ENCODE data around the gene ERCC6L.
"Not testable (repeated sequence)": the region's sequence is repeated elsewhere in the genome, so short reads cannot be mapped to it uniquely, and the experiment has no call there.

ERCC6L gene

DNA sequence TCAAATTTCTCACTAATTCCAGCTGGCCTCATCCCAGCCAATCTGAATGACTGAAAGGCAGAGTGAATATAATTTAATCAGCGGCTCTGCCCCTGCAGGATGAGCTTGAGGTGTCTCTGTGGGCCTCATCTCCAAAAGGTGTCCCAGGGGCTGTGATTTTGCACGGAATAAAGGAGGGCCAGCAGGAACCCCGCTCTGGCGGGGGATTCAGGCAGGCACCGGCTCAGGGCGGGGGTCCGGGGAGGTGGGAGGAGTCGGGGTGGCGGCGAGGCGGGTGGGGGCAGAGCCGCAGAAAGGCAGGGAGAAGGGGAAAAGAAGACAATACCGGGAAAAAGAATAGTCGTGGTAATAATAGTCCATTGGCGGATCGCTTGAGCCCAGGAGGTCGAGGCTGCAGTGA is 16.0 kb upstream of the ERCC6L start:
- in situ Hi-C loops (cut with MboI; ENCODE audit: low sequenced_read_pairs), result no loop called here

DNA sequence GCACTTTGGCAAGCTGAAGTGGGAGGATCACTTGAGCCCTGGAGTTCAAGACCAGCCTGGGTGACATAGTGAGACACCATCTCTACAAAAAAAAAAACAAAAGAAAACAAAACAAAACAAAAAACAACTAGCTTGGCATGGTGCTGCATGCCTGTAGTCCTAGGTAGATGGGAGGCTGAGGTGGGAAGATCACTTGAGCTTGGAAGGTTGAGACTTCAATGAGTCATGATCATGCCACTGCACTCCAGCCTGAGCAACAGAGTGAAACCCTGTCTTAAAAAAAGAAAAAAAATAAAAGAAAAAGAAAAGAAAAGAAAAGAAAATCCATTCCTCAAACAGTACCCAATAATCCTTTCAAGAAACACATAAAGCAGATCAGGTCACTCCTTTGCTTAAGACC is 14.9 kb upstream of the ERCC6L start:
- in situ Hi-C loops (cut with MboI; ENCODE audit: low sequenced_read_pairs), result no loop called here

DNA sequence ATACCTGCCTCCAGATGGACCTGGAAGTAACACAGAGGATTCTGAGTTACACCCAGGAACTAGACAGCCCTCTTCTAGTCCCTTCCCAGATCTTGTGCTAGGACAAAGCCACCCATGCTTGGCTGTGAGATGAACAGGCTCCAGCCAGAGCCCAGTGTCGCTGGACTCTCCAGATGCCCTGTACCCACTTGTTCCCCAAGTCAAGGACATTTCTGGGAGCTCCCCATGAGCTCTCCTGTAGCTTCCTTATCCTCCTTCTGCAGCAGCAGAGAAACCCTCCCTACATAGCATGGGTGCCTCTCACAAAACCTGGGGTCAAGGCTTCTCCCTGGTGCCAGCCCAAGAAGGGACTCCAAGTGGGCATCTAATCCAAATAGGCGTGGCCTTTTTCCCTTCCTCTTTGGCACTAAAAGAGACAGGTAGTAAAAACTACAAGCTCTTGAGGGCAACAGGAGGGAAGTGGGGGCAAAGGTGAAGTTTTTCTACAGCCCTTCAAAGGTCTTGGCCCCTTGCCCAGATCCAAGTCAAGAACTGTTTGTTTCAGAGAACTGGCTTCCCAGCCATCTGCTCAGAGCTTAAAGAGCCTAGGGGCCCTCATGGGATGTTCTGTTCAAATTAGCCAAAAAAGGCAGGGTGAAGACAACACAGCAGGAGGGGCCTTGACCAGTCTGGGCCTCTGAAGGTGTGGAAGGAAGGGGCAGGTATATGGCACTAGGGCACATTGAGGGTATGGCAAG is 8.5 kb upstream of the ERCC6L start:
- in situ Hi-C loops (cut with MboI; ENCODE audit: low sequenced_read_pairs), result no loop called here

DNA sequence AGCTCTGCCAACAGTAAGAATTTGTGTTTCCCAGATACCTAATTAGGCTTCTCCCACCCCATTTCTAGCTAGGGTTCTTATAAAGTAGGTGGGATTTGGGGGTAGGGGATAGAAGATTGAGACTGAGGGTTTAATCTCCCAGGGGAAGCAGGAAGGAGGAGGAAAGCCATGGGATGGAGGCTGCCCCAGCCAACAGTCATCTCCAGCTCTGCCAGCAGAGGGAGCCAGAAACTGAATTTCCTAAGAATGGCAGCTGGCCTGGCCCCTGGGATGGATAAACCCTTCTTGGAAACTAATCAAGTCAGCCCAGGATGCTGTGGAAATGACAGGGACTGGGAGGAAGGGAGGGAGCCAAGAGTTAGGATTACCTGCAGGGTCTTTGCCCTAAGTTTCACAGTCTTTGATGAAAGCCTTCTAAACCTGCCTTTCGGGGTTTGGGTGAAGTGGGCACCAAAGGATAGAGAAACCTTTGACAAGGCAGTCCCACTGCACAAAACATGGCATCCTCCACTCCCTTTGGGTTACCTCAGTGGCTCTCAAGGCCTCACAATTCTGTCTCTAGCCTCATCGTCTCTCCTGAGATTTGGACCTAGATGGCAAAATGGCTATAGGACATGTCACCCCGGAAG is 6.7 kb upstream of the ERCC6L start:
- in situ Hi-C loops (cut with MboI; ENCODE audit: low sequenced_read_pairs), result no loop called here

DNA sequence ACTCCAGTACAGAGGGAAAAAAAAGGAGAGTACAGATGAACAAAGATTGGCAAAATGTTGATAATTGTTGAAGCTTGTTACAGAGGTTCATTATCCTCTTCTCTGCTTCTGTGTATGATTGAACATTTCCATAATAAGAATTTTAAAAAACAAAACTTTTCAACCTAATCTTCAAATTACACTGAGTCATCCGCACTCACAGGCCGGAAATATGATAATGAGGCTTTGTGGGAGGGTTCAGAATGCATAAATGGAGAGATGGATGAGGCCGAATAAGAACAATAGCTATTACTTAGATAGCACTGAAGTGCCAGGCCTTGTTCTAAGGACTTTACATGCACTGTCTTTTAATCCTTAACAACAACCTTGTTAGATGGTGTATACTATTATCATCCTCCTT is 4.6 kb upstream of the ERCC6L start:
- in situ Hi-C loops (cut with MboI; ENCODE audit: low sequenced_read_pairs), result no loop called here

DNA sequence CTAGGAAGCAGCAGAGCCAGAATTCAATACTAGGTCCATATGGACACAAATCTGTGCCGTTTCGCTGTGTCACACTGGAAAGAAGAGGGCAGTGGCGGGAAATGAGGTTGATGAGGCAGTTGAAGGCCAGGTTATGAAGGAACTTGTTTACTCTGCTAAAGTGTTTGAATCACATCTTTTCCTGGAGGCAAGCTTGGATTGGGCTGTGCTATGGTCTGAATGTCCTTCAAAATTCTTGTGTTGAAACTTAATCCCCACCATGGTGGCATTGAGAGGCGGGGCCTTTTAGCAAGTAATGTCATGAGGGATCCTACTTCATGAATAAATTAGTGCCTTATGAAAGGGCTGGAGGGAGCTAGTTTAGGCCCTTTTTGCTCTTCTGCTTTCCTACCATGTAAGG is 2.1 kb upstream of the ERCC6L start:
- in situ Hi-C loops (cut with MboI; ENCODE audit: low sequenced_read_pairs), result no loop called here

DNA sequence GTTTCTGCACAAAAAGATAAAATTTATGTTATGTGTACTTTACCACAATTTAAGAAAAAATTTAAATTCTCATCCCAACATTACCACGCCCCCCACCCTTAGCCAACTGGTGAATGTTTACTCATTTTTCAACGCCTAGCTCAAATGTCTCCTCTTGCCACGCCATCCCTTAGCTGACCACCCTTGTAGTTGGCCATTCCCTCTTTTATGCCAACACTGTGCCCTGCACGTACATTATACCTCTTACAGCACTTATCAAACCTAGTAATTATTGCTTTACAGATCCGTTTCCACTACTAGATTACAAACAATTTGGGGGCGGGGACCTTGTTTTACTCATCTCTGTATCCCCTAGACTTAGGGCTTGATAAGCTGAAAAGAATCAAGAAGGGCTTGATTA is 644 bp downstream of the ERCC6L start:
- in situ Hi-C loops (cut with MboI; ENCODE audit: low sequenced_read_pairs), result no loop called here

DNA sequence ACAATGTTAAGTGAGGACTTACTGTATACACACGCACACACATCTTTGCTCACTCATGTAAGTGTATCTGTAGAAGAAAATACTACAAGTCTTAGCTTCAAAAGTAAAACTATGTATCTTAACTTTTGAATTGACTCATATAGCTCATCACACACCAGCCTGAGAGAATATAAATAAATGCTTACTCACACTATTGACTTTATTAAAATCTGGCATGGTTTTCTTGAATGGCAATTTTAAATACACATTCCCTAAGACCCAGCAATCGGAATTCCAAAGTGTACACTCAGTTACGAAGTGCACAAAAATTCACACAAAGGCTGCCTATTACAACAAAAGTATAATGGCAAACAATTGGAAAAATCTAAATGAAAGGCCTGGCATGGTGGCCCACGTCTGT is 2.0 kb downstream of the ERCC6L start:
- in situ Hi-C loops (cut with MboI; ENCODE audit: low sequenced_read_pairs), result no loop called here

DNA sequence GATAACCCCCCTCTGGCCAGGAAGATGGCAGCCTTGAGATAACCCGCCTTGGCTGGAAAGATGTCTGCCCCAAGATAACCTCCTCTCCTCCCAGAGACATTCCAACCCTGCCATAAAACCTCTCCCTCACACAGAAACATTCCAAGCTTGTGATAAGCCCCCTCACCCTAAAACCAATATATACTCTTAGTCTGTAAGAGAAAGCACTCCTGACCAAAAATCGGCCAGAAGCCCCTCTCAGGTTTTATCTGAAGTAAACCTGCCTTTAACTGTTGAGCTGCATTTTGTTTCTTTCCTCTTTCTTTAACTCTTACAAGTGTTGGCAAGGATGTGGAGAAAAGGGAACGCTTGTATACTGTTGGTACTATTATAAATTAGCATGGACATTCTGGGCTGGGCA is 8.5 kb downstream of the ERCC6L start:
- in situ Hi-C loops (cut with MboI; ENCODE audit: low sequenced_read_pairs), result no loop called here

DNA sequence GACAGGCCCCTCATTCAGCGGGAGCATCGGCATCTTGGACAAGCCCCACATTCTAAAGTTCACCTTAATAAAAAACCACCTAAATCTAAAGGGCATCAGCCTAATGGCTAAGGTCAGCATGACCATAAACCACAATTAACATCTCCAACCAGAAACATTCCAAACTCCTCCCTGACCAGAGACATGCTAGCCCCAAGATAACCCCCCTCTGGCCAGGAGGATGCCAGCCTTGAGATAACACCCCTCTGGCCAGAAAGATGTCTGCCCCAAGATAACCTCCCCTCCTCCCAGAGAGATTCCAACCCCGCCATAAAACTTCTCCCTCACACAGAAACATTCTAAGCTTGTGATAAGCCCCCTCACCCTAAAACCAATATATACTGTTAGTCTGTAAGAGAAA is 18.5 kb downstream of the ERCC6L start:
- in situ Hi-C loops (cut with MboI; ENCODE audit: low sequenced_read_pairs), result not testable (repeated sequence)

DNA sequence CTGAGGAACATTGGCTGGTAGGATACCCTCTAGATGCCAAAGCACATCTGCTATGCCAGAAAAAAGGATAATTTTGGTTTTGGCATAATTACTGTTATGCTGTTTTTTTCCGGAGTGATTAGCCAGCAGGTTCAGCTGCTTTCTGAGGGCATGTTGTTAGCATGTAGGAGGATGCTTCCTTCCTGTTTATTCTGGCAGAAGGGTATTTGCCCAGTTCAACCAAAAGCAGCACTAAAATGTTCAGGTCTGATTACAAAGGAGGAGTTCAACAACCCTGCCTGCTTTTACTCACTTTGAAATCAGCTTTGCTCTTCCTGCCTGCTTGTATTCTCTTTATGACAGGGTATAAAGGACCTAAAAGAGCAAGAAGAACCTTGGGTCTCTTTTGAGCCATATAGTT is 21.9 kb downstream of the ERCC6L start:
- in situ Hi-C loops (cut with MboI; ENCODE audit: low sequenced_read_pairs), result no loop called here

DNA sequence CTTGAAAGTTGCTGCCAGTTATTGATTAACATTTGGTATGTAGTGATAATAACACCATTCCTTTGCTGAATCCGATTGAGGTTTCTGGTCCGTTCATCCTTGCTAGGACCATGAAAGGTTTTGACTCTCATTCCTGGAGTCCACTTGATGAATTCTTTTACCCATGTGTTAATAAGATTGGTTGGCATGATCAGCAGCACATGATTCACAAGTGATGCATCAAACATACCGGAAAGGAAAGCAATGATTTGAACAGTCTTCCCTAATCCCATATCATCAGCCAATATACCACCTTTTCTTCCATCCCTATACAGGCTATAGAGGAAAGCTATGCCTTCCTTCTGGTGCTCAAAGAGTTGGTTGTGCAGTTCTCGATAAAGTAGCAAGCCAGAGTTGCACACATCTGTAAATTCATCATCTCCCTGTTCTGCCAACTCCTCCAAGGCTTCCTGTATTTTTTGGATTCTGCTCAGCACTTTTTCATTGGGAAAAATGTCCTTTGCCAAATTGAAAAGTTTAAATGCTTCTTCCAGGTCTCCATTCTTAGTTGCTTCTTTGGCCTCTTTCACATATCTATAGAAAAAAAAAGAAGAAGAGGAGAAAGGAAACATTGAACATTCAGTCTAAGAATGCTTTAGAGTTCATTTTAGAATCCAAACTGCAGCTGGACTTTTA is 30.6 kb downstream of the ERCC6L start:
- in situ Hi-C loops (cut with MboI; ENCODE audit: low sequenced_read_pairs), result no loop called here

DNA sequence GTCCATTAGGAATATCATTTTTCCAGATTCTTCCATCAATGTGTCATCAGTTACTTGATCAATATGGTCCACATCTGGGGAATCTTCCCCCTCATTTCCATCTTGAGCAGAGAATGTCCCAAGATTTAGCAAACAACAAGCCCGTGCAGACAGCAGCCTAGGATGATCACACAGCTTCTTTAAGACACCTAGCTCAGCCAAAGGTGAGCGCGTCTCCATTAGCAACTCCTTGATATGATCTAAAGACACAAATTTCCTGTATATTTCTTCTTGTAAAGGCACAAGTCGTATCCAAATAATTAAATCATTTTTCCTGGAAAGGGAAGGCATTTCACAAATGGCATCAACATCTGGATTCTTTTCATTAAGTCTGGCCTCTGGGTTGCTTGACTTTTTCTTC is 31.5 kb downstream of the ERCC6L start:
- in situ Hi-C loops (cut with MboI; ENCODE audit: low sequenced_read_pairs), result no loop called here

DNA sequence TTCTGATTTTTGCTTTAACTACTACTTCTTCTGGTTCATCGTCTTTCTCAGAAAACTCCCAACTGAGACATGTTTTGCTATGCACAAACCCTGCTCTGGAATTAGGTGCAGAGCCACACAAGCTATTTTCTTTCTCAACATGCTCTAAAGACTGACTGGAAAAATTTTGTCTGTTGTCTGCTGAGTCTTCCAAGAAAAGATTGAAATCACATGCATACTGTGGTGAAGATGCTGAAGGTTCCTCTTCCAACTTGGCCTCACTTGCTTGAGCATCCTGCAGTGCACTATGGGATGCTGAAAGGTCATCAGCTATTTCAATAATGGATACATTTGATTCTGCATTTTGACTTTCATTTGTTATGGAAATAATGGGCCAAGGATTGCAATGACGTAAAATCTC is 33.1 kb downstream of the ERCC6L start:
- in situ Hi-C loops (cut with MboI; ENCODE audit: low sequenced_read_pairs), result no loop called here

DNA sequence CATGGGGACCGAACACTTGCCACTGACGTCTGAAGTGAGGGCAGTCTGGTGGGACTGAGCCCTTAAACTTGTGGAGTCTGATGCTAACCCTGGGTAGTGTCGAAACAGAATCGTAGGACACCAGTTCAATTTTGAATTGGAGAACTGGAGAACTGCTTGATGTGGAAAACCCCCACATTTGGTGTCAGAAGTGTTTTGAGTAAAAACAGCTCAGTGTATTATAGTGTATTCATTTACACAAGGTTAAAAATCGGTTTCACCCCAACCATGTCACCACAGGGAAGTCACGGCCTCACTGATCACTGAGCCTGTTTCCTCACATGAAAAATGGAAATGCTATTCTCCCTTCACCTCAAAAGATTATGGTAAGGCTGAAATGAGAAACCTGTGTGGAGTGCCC is 35.4 kb downstream of the ERCC6L start:
- in situ Hi-C loops (cut with MboI; ENCODE audit: low sequenced_read_pairs), result no loop called here

DNA sequence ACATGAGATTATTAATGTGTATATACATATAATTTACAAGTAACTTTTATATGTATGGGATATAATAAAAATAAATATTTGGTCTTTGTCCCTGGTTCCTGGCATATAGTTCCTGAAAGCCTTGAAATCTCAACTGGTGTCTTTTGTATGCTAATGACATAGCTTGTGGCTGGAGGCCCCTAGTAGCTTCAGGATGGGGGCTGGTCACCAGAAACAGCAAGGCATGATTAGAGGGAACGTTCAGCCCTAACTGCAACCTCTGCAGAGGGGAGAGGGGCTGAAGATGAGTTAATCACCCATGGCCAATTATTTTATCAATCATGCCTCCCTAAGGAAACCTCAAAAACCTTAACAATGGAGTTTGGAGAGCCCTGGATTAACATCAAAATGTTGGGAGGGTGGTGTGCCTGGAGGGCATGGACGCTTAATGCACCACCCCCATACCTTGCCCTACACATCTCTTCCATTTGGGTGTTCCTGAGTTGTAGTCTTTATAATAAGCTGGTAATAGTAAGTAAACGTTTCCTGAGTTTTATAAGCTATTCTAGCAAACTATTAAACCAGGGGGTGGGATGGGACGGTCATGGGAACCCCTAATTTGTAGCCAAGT is 35.9 kb downstream of the ERCC6L start:
- in situ Hi-C loops (cut with MboI; ENCODE audit: low sequenced_read_pairs), result no loop called here

DNA sequence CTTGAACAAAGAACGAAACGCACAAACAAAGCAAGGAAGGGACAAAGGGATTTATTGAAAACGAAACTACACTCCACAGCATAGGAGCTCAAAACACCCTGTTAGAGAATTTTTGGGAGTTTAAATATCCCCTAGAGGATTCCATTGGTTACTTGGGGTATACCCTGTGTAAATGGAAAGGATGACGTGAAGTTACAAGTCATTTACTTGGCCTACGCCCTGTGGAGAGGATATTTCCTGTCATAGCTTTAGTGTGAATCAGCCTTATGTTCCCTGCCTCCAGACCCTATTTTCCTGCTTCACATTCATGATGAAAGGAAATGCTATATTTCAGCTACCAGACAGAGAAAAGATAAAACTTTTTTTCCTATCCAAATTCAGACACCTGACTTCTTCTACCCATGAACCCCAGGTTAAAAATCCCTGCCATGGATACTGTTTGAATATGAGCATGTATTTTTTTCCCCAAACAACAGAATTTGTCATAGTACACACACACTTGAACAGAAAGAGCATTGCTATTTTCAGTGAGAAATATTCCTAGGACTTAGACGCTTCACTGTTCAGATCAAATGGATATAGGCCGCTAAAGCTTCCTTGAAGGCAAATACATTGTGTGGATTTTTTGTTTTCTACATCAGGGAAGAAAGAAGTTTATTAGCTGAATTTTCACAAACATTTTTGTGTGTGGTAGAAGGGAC is 36.8 kb downstream of the ERCC6L start:
- in situ Hi-C loops (cut with MboI; ENCODE audit: low sequenced_read_pairs), result no loop called here

DNA sequence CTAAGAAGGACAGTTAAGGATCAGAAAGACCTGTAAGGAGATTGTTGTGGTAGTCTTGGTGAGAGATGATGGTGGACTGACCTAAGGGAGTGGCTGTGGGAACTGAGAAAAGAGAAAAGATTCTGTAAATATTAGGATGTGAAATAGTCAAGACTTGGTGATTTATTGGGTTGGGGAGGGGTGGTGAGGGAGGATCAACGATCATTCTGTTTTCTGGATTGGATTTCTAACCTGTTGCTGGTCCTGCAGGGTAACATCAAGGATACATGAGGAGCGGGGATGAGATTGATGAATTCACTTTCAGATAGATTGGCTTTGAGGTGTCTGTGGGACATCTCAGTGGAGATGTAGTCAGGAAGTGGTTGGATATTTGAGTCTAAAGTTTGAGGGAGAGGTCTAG is 55.9 kb downstream of the ERCC6L start:
- in situ Hi-C loops (cut with MboI; ENCODE audit: low sequenced_read_pairs), result no loop called here

DNA sequence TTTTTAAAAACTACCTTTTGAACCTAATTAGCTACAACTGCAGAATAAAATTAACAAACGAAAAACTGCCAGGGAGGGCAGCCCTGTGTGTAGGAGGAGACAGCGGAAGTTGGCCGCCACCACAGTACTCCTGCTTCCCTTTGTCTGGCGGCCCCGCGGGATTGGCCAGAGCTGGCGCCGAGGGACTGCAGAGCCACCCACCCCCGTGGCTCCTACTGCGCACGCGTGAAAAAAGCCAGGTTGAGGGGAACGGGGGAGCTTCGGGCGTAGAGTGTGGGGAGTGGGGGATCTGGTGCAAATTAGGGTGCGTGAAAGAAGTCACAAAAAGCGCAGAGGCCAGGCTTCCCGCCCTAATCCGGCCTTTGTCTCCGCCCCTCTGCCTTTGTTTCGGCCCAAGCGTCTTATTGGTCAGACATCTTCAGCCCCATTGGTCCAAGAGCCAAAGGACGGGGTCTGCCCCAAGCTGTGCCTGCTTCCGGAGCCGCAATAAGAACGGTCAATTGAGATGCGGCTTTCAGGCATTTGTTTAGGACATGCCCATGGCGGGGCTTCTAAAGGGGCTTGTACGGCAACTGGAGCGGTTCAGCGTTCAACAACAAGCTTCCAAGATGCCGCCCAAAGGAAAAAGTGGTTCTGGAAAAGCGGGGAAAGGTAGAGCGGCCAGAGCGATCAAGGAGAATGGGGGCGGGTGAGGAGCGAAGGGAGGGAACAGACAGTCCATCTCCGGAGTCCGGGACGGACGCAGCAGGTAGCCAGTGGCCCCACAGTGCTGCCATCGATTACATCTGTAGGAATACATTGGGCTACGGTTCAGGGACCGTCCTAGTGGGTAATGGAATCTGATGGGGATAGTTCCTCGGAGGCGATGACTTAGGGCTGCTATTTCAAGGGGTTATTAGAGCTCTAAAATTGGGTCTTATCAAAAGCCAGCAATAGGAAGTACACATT is 57.4 kb downstream of the ERCC6L start, which contains the start of gene PIN4:
TSS of gene PIN4 (plus strand) at position 580 of the 948 bp plus-strand sequence. CDS start at position 609, 29 bp downstream.
- in situ Hi-C loops (cut with MboI; ENCODE audit: low sequenced_read_pairs), result no loop called here

DNA sequence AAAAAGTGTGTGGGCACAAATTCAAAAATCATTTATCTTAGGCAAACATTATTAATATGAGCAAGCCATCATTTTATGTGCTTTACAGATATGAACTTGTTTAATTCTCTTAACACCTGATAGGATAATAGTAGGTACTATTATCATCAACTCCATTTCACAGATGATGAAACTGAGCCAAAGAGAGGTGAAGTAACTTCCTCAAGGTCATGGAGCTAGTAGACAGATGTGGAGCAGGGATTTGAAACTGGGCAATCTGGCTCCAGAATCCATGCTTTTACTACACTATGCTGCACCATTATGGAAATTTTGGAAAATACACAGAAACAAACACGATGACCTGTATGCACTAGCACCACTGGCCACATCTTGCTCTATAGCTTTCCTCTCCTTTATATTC is 58.3 kb downstream of the ERCC6L start:
- in situ Hi-C loops (cut with MboI; ENCODE audit: low sequenced_read_pairs), result no loop called here
